Measurements from ENCODE around the gene HYAL3. TPM values are rescaled to one million over a fixed set of nuclear protein-coding genes. Genes with fewer than 3 reads are reported as not detected.

The HYAL3 gene
- total and polyA plus RNA-seq, 2 of the 8 experiments (the other 6 are each of a cell fraction or from before 2014, with no cell fraction given): 3.2 to 12.2 TPM

- ChIA-PET CTCF (ENCODE audit: partially characterized antibody) (interaction anchor here (0.6 to 1.8 kb wide), 11 partner anchors 9 to 657 kb away, joined by 3 to 12 read pairs (median 3); partner anchors contain the start of genes HYAL3, LSMEM2 and NAA80), POLR2A (ENCODE audit: partially characterized antibody) (interaction anchor here (0.9 to 12.6 kb wide), 6 partner anchors 13 to 113 kb away, joined by 3 to 149 read pairs (median 4); partner anchors contain the start of genes CYB561D2, HYAL1, HYAL3 and NAA80)
- Histone ChIP-seq H4K5ac (ENCODE audit: insufficient read length, low read depth, low read length) (no peak overlapping the region), H3K4me2 (ENCODE audit: insufficient read depth in 1 of 2, low read depth in 2 of 2, low read length in 2 of 2) (no peak overlapping the region), H2AFZ (ENCODE audit: low read length) (no peak overlapping the region), H4K20me1 (replicated peaks in 1 of 2; ENCODE audit: control insufficient read depth in 1 of 2, insufficient read depth in 2 of 2, low read length in 2 of 2) (peaks cover 16 to 28% of the 10 kb centered on the region in 2 experiments), H3K79me1 (ENCODE audit: low read depth, low read length) (peaks cover 10% of the 10 kb centered on the region), H3K27ac (ENCODE audit: low read depth, low read length) (no peak overlapping the region), H3K27me3 (replicated peaks in 1 of 4; ENCODE audit: control insufficient read depth in 3 of 4, extremely low read depth in 1 of 4, insufficient read depth in 3 of 4, low read length in 3 of 4) (no peaks in the 10 kb centered on the region), H4K91ac (replicated peaks; ENCODE audit: insufficient read length, low read length) (no peak overlapping the region), H3K9me3 (ENCODE audit: insufficient read depth in 2 of 2, low read depth in 1 of 2, low read length in 1 of 2) (peaks cover 3 to 8% of the 10 kb centered on the region in 2 experiments; a peak in 1 of 4 replicates), H2BK120ac (replicated peaks; ENCODE audit: low read depth, low read length) (no peak overlapping the region), H2AK5ac (ENCODE audit: low read depth, low read length) (no peak overlapping the region), H4K8ac (ENCODE audit: extremely low read depth, insufficient read depth, low read length) (no peak overlapping the region), H2BK12ac (ENCODE audit: low read depth, low read length) (no peak overlapping the region), H2BK5ac (ENCODE audit: low read depth, low read length) (no peak overlapping the region), H3K23me2 (ENCODE audit: low read depth, low read length) (no peaks in the 10 kb centered on the region), H3K4me3 (ENCODE audit: extremely low read depth in 1 of 4, insufficient read depth in 2 of 4, low read depth in 3 of 4, low read length in 4 of 4) (no peak overlapping the region), H3K56ac (replicated peaks; ENCODE audit: insufficient read length, low read depth, low read length) (no peak overlapping the region), H3K14ac (ENCODE audit: insufficient read length) (no peak overlapping the region), H3K9ac (replicated peaks in 1 of 4; ENCODE audit: extremely low read depth in 1 of 4, low read depth in 3 of 4, low read length in 3 of 4) (no peak overlapping the region), H3K4ac (replicated peaks; ENCODE audit: insufficient read length, low read depth, low read length) (no peak overlapping the region), H3K36me3 (ENCODE audit: control insufficient read depth in 2 of 4, insufficient read depth in 4 of 4, low read length in 3 of 4) (peaks cover 13 to 32% (median 26%) of the 10 kb centered on the region in 4 experiments), H2BK20ac (ENCODE audit: low read length) (no peak overlapping the region), H3K4me1 (replicated peaks in 1 of 4; ENCODE audit: control insufficient read depth in 3 of 4, insufficient read depth in 4 of 4, low read length in 3 of 4) (peaks cover 0 to 4% (median 2%) of the 10 kb centered on the region in 4 experiments; a peak in 3 of 7 replicates), H3K18ac (ENCODE audit: extremely low read depth, low read length) (no peak overlapping the region), H3K79me2 (ENCODE audit: control insufficient read depth in 1 of 2, insufficient read depth in 2 of 2, low read length in 2 of 2) (peaks cover 0 to 15% of the 10 kb centered on the region in 2 experiments; a peak in 3 of 4 replicates), H3K23ac (ENCODE audit: insufficient read length) (no peak overlapping the region), H2BK15ac (ENCODE audit: low read length) (no peak overlapping the region)
- FAIRE-seq: no peak
- no peak for DNase-seq (ENCODE audit: low read depth in 1 of 2, low spot score in 2 of 2)
- WGBS, 2 experiments (ENCODE audit: extremely low coverage in 1 of 2, insufficient coverage in 1 of 2, insufficient read length in 1 of 2, insufficient replicate concordance in 2 of 2, low coverage in 1 of 2, low lambda C conversion rate in 2 of 2, missing lambda C conversion rate in 1 of 2): 100% methylated on average over 4 of the region's 4 CpGs; no CpG with 5 or more reads in 1 of the 2 experiments
- TF ChIP-seq SUZ12 (IDR thresholded peaks at IDR 0.05; ENCODE audit: low read length): no peak
- TF ChIP-seq CEBPB (IDR thresholded peaks at IDR 0.05; ENCODE audit: low read depth, low read length): no peak
- TF ChIP-seq CHD1 (IDR thresholded peaks at IDR 0.05; ENCODE audit: low read depth, low read length): no peak
- TF ChIP-seq ATF2 (IDR thresholded peaks at IDR 0.05; ENCODE audit: low read length): no peak
- no peak for TF ChIP-seq POU5F1 (IDR thresholded peaks at IDR 0.05; ENCODE audit: low read depth, low read length)
- TF ChIP-seq CHD2 (IDR thresholded peaks at IDR 0.05; ENCODE audit: low read length): no peak
- no peak for TF ChIP-seq POLR2AphosphoS5 (IDR thresholded peaks at IDR 0.05; ENCODE audit: low read depth, low read length)
- no peak for TF ChIP-seq NANOG (IDR thresholded peaks at IDR 0.05; ENCODE audit: insufficient read depth, low read depth, low read length, poor library complexity, severe bottlenecking)
- no peak for TF ChIP-seq RNF2 (IDR thresholded peaks at IDR 0.05; ENCODE audit: borderline replicate concordance, low read depth, low read length, missing control alignments, poor library complexity, severe bottlenecking)
- no peak for TF ChIP-seq KDM5A (IDR thresholded peaks at IDR 0.05; ENCODE audit: low read length)
- TF ChIP-seq TAF1 (IDR thresholded peaks at IDR 0.05; ENCODE audit: low read depth, low read length): no peak
Measured at GRCh38 chr3:50314816-50315215, 15.6 kb upstream of the HYAL3 start.

Measured in H1 (cell line).